GOT3 (cell line): ENCODE results near the gene MORN1.
"Not testable (repeated sequence)": the region's sequence is repeated elsewhere in the genome, so short reads cannot be mapped to it uniquely, and the experiment has no call there.

ENCODE experiments used
- DNase-seq: peaks from one replicate; lab custom pipeline; 2025; ENCODE audit warnings: mixed read lengths; lab: John Stamatoyannopoulos, UW

Gene MORN1

DNA sequence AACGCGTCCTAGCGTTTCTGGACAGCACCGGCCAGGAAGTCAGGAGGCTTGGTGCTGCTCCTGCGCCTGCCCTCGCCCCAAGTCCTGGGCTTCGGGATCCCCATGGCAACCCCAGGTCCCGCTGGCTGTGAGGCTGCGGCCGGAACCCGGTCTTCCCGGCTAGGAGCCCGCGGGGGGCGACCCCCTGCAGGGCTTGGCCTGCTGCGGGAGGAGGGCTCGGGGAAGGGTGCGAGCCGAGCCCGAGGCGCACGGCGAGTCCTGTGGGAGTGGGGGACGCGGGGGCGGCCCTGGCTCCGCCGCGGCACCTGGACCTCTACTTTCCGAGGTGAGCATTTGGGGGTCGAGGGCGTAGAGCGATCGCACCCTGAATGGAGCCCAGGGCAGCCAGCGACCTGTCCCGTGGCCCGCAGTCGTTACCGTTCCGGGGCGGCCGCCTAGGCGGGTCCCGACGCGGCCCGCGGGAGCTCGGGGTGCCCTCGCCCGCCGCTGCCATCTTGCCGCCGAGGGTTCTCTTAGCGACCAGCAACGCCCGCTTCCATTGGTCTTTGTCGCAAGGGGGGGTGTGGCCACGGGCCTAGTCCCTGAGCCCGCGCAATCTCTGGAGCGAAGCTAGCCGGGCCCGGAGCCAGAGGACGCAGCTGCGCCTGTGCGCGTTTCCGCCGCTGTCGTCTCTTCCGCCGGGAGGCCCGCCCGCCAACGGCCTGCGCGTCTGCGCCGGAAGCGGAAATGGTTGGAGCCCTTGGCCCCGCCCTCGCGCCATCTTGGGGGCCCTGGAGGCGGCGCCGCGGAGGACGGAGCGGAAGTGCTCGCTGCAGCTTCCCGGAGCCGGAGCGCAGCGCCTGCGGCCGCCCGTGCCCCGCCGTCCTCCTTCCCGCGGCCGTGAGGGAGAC lies at the start of gene MORN1, which contains the start of gene RER1:
Gene MORN1 (minus strand): TSS at position 514 of the 890 bp plus-strand sequence. CDS start 21 bp downstream, at position 493.
Gene RER1 (plus strand): TSS at position 801 of the 890 bp plus-strand sequence. CDS start 3,950 bp downstream, outside the sequence.
- DNase-seq, result peak; percentile 97

DNA sequence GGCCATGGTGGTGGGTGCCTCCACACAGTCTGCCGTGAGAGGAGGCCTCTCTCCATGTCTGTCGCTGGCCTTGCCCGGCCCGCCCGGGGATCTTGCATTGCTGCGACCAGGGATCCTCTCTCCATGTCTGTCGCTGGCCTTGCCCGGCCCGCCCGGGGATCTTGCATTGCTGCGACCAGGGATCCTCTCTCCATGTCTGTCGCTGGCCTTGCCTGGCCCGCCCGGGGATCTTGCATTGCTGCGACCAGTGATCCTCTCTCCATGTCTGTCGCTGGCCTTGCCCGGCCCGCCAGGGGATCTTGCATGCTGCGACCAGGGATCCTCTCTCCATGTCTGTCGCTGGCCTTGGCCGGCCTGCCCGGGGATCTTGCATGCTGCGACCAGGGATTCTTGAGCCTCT lies 49.0 kb upstream of the MORN1 start:
- DNase-seq, result not testable (repeated sequence)

DNA sequence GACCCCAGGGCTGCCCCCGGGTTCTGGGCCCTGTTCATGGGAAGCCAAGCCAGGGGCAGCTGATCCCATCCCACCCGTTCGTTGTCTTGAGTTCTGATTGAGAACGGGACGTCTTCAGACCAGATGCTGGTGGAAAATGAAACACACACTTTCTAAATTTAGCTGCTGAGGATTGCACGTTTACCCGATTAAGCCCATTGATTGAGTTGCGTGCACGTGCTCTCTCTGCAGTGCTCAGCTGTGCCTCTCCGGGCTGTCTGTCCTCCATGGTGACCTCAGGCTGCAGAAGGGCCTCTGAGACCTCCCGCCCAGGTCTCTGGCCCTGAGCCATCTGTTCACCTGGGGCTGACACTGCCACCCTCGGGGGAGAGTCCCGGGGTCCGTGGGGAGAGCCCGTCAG lies 48.0 kb upstream of the MORN1 start:
- no peak for DNase-seq

DNA sequence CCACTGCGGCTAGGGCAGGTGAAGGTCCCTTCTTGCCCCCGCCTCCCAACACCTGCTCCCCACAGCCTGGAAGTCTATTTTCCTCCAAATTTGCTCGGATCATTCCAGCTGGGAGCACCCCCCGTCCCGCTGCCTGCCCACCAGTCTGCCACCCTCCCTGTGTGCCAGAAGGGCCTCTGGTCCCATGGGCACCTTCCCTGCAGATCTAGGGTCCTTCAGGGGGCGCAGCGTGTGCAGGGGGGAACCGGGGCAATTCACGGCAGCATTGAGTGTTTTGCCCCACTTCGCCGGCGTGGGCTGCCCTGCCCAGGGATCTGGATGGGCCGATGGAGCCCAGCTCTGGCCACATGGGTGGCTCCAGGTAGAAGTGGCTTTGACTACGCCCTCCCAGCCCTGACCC lies 47.3 kb upstream of the MORN1 start:
- no peak for DNase-seq

DNA sequence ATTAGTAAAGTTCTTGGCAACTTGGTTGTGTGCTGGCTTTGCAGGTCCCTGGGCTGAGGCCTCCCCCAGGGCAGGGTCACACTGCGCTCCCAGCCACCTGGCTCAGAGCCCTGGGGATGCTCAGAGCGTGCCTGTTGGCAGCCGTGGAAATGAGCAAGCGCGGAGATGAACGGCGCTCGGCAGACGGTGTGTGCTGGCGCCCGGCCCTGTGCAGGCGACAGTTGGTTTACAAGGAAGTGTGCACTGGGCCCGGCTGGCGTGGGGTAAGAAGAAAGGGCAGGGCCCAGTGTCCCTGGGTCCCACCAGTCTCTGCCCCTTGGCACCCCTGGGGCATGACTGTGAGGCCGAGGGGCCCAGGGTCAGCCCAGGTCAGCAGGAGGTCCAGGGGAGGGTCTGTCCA lies 46.7 kb upstream of the MORN1 start:
- no peak for DNase-seq

DNA sequence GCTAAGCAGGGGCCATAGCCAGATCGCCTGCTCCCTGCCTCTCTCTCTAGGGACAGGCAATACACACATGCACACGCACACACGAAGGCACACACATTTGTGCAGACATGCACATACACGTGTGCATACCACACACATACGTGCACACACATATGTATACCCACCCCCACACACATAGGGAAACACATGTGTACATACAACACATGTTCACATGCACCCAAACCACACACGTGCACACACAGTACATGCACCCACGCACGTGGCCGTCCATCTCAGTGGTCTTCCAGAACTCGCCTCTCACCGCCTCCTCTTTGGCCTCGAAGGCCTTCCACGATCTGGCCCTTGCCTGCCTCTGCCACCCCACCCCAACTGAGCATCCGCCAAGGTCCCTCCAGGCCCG lies 46.3 kb upstream of the MORN1 start:
- no peak for DNase-seq

DNA sequence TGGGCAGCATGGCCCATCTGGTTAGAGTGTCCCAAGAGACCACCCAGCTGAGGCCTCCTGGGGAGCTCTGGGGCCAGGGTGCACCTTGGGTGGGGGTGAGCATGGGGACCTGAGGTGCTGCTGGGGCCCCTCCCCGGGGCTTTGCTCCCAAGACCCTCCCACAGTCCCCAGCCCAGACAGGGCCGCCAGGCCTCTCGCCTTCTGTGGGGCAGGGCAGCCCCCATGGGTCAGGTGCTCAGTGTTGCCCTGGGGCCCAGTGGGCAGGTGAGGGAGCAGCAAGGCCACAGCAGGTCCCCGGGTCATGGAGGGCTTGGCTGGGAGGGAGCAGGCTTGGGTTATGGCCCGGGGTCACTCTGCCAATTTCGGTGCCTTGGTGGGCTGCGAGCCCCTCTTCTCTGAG lies 45.5 kb upstream of the MORN1 start:
- no peak for DNase-seq

DNA sequence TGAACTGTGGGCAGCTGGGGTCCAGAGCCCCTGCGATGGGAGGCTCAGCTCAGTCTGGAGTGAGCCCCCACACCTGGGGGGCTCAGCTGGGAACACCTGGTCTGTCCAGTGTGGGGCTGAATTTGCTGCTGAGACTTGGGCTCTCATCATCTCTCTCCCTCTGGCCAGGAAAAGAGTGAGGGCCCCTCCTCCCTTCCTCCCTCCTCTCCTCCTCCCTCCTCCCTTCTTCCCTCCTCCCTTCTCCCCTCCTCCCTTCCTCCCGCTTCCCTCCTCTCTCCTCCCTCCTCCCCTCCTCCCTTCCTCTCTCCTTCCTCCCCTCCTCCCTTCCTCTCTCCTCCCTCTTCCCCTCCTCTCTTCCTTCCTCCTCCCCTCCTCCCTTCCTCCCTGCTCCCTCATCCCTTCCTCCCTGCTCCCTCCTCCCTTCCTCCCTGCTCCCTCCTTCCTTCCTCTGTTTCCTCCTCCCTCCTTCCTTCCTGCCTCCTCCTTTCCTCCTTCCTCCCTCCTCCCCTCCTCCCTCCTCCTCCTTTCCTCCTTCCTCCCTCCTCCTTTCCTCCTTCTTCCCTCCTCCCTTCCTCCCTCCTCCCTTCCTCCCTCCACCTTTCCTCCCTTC lies 44.5 kb upstream of the MORN1 start:
- DNase-seq, result no peak

DNA sequence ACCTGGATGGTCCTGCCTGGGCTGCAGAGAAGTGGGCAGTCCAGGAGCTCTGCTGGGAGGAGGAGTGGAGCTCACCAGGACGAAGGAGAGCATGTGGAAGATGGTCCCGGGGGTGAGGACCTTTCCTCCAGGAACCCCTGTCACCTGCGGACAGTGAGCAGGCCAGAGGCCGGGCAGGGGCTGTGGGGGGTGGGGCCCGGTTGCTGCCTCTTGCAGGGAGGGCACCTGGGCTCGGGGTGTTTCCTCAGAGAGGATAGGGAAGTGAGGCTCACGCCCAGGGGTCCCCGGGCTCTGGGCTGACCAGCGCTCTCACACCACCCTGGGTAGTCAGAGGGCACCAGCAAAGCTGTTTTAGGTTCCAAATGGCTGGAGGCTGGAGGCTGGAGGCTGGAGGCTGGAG lies 43.7 kb upstream of the MORN1 start:
- DNase-seq, result no peak

DNA sequence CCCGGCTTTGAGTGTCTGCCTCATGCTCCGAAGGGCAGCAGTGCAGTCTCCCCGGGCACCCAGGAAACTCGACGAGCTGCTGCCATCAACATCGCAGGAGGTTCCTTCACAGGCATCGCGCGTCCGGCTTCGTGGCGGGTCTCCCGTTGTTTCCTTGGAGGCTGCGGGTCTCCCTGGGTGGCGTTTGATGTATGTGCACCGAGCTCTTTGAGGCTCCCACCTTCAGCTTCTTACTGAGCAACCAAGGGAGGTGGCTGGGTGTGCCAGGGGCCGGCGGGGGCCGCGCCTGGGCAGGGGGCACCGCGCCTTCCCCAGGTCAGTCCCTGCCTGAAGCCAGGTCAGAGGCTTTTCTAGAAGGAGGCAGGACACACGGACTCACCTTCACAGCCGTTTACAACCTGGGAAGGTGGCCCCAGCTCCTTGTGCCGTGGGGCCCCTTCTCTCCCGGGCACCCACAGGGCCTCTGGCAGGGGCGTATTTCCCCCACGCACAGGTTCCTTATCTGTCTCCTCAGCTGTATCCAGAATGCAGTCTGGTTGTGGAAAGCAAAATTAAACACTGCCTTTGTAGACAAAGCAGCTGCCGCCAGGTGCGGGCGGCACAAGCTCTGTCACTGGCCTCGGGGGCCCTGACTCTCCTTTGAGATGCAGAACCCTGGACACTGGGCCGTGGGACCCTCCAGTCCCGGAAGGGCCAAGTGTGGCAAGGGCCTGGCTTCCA lies 42.7 kb upstream of the MORN1 start:
- no peak for DNase-seq

DNA sequence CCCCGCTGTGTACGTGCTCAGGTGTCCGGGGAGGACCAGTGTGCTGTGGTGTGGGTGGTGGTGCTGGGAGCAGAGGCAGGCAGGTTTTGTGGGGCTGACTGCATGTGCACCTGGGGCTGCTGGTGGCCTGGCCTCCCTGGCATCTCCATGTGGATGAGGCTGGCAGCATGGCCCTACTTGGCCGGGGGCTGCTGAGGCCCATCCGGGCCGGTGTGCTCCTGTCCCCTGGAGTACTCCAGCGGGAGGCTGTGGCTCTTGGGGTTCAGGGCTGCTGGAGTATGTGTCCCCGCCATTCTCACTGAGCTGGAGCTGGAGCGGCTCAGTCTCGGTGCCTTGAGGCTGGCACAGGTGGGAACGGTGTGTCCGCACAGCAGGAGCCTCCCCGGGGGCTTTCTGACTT lies 41.8 kb upstream of the MORN1 start:
- no peak for DNase-seq

DNA sequence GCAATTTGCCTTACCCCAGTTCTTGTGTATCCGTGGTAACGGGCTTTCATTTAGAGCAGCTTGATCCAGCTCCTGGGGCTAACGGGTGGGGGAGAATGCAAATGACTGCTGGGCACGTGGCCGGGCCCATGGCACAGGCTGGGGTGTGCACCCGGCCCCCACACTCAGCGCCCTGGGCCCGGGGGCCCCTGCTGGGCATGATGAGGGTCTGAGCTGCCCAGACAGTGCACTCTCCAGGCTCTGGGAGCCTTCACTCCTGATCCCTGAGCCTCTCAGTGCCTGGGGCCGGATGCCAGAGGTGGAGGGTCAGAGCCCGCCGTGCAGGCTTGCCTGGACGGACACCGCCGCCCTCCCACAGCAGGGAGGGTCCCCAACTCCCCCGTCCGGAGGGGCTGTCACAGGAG lies 41.1 kb upstream of the MORN1 start:
- DNase-seq, result no peak

DNA sequence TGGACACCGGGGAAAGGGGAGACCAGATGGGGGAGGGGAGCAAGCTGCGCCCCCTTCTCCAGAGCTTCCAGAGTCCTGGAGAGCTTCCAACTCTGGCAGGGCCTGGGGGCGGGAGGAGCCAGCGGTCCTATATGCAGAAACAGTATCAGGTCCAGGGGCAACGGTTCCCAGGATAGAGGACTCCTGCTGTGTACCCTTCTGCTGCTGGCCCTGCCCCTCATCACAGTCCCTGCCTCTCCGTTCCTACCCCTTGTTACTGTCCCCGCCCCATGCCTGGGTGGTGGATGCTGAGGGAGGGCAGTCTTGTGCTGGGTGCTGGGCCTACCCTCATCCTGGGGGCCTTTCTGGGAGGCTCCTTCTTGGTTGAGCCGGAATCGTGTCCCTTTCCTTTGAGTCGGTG lies 40.2 kb upstream of the MORN1 start:
- no peak for DNase-seq

DNA sequence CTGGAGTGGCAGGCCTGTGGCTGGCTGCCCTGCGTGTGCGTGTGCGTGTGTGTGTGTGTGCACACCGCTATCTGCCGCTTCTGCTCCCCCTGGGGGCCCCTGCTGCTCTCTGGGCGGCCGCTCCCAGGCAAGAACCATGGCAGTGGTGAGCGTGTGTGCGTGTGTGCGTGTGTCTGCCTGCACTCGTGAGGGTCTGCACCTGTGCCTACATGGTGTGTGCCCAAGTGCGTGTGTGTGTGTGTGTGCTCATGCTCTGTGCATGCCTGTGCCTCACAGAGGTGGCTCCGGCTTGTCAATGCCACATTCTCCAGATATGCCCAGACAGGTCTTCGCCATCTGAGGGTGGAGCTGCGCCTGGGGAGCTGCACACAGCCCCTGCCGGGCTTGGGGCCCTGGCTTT lies 39.7 kb upstream of the MORN1 start:
- DNase-seq, result no peak

DNA sequence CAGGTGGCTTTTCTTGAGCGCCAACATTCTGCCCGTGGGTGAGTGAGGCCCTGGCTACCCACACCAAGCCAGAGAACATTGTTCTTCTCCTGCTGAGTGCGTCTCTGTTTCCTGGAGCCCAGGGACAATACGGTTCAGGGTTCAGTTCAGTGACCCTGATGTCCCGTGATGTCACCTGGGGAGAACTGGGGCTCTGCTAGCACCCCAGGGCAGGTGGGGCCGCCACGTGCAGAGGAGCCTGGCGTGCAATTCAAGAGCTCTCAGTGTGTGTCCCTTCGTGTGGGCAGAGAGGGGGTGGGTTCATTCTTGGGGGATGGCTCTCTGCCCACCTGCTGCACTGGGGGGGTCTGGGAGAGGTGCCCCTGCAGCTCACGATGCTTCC lies 39.2 kb upstream of the MORN1 start:
- no peak for DNase-seq

DNA sequence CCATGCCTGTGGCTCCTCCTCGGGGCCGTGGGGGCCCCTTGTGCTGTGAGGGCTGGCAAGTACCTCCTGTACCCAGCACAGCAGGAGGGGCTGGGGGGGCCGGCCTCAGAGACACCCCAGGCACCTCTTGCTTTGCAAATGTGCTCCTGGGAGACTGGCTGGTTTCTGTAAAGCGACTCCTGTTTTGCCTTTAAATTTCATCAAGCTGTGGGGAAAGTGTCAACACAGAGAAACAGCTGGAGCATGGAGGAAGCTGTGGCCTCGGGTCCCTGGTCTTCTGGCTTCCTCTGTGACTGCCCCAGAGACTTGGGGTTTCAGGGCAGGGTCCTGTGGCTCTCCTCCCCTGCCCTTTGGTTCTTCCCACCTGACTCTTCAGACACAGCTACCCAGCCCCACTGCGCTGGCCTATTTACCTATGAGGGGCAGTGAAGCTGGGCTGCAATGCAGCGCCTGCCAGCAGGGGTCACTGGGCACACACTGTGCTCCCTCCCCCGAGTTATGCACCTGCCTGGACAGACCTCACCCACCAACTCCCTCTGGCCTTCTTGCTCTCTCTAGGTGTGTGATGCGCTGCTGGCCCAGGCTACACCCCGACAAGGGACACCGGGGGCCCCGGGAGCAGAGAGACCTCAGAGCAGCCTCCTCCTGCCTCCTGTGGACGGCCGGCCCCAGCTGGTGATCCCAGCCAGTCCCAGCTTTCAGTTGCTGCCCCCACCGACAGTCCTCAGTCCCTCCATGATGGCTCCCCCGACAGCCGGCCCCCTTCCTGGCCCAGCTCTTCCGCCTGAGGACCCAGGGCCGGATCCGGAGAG lies 38.6 kb upstream of the MORN1 start:
- DNase-seq, result no peak

DNA sequence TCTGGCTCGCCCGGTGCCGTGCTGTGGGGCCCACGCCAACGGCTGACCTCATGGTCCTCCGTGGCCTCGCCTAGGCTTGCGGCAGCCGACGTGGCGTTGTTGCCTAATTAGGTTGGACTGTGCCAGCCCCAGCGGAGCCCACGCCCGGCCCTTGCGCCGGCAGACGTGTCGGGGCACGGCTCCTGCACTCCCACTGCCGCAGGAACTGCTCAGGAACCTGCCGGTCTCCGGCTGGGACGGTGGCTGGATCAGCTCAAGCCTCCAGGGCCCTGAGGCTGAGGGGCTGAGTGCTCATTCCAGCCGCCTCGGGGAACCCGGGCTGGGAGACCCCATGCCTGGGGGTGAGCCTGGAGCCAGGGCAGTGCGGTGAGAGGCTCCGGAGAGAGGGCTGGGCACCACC lies 37.1 kb upstream of the MORN1 start:
- DNase-seq, result no peak

DNA sequence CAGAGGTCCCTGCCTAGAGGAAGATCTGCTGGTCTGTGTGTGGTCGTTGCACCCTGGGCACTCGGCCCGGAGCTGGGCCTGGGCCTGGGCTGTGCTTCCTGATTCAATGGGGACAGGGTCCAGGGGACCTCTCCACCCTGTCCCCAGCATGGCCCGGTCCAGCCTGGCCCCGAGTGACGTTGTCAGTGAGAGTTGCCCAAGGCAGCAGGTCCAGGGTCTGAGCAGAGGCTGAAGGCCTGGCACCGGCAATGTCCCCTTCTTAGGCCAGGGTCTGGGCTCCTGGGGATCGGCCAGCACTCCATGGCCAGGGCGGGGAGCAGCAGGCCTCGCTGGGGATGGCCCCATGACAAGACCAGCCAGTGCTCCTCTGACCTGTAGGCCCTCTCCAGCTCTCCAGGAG lies 36.6 kb upstream of the MORN1 start:
- DNase-seq, result no peak

DNA sequence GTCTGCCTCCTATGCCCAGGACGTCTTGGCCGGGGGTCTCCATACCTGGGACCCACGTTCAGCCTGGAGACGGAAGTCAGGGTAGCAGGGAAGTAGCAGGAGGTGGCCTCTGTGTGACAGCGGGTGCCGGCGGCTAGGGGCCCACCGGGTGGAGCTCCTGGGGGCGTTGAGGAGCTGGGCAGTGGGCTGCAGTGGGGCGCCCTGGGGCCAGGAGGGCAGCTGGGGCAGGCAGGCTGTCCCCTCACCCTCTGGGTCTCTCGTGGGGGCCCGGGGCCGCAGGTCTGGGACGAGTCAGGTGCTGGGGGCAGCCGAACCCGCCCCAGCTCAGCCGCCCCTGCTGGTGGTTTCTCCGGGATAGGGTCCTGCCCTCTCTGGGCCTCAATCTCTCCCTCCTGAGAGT lies 35.7 kb upstream of the MORN1 start:
- no peak for DNase-seq

DNA sequence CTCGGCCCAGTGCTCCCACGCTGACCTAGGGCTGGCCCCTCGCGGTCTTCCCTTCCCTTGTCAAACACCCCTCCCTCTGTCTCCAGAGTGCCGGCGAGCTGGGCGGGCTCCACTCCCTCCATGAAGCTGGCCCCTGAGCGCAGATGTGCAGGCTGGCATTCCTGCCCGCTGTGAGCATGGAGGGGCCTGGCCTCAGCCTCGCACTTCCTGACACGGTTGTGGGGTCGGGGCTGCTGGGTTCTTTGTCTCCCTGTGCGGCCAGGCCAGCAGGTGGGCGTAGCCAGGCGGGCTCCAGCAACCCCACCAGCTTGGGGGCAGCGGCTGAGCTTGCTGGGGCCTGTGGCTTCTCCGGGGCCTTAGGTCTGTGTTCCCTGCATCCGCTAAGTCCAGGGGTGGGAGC lies 35.2 kb upstream of the MORN1 start:
- DNase-seq, result no peak

DNA sequence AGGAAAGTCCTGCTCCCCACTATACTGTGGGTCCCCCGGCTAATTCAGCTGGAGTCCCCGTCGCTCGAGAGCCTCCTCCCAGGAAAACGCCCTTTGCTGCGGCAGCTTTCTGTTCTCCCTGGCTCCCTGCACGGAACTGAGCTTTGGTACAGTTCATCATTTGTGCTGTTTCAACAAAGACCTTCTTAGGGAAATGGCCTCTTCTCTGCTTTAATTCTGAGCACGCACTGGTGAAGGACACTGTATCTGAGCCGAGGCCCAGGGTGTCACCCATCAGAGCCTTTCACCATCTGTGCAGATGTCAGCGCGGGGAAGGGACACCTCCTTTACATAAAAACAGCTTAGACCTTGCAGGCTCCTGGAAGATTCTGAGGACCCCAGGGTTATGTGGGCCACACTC lies 34.5 kb upstream of the MORN1 start:
- DNase-seq, result no peak

DNA sequence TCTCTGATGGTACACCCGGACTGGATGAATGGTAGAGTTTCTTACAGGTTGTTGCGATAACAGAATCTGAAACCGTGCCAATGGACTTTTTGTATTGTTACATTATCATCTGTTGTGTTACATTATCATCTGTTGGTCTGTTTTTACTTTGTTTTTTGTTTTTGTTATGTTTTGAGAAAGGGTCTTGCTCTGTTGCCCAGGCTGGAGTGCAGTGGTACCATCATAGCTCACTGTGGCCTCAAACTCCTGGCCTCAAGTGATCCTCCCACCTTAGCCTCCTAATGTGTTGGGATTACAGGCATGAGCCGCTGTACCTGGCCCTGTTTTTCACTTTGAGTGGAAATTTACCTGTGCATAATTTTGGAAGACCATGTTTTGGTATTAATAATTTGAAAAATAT lies 31.2 kb upstream of the MORN1 start:
- DNase-seq, result no peak
